ENCODE data around the gene NANP.

DNA sequence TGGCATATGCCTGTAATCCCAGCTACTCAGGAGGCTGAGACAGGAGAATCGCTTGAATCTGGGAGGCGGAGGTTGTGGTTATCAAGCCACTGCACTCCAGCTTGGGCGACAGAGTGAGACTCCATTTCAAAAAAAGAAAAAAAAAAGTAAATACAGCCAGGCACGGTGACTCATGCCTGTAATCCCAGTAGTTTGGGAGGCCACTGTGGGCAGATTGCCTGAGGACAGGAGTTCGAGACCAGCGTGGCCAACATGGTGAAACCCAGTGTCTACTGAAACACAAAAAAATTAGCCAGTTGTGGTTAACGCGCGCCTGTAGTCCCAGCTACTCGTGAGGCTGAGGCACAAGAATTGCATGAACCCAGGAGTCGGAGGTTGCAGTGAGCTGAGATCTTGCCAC, 36.9 kb downstream of the NANP start:
- TF ChIP-seq, protein P1, sequence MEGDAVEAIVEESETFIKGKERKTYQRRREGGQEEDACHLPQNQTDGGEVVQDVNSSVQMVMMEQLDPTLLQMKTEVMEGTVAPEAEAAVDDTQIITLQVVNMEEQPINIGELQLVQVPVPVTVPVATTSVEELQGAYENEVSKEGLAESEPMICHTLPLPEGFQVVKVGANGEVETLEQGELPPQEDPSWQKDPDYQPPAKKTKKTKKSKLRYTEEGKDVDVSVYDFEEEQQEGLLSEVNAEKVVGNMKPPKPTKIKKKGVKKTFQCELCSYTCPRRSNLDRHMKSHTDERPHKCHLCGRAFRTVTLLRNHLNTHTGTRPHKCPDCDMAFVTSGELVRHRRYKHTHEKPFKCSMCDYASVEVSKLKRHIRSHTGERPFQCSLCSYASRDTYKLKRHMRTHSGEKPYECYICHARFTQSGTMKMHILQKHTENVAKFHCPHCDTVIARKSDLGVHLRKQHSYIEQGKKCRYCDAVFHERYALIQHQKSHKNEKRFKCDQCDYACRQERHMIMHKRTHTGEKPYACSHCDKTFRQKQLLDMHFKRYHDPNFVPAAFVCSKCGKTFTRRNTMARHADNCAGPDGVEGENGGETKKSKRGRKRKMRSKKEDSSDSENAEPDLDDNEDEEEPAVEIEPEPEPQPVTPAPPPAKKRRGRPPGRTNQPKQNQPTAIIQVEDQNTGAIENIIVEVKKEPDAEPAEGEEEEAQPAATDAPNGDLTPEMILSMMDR (IDR thresholded peaks at IDR 0.05): no peak
- no peak for TF ChIP-seq POLR2A (IDR thresholded peaks at IDR 0.05)
- no peak for TF ChIP-seq POLR2AphosphoS5 (IDR thresholded peaks at IDR 0.05)
